AG09319 (cell line): Measurements from ENCODE around the gene EHF.

Source experiments
- DNase-seq: peaks from one replicate; pipeline ENCODE4 v3.0.0-alpha.2; 2010; ENCODE audit warnings: low read depth; ENCODE audit errors: extremely low read depth
- CTCF ChIP-seq: IDR thresholded peaks from 2 replicates; pipeline ENCODE4 v1.5.1; 2011; ENCODE audit warnings: low read depth, mild to moderate bottlenecking, inconsistent platforms, low read length, moderate library complexity

Gene EHF

DNA sequence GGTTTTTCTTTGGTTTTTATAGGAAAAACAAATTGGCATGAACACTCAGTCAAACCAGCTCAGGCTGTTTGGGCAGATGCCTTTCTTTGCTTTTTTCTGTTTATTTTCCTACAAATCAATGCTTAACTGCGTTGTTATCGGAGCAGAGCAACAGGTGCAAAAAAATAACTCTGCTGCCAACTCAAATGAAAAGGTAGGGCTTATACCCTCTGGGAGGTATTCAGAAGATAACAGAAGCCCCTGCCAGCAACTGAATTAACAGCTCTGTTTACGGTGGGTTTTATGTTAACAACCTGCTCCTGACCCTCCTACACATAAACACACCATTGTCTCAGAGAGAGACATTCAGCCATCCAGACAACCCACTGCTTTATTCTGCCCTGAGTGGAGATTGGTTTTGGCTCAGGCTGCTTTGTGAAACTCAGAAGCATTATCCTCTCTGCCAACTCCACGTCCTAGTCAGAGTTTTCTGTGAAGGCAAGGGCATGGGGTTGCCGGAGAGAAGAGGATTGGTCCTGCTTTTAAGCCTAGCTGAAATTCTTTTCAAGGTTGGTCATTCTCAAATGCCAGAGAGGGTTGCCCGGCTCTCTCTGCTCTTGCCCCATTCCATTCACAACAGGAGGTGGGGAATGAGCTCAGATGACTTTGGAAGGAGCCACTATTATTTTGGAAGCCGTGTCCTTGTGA is 11.4 kb downstream of the EHF start:
- no peak for DNase-seq
- TF ChIP-seq CTCF = no peak

GRCh38 chr11:34633640-34633989 is 12.7 kb downstream of the EHF start:
- no peak for DNase-seq
- TF ChIP-seq CTCF = no peak

- TF ChIP-seq CTCF = no peak
- DNase-seq = no peak
Measured at GRCh38 chr11:34633990-34634693, 13.2 kb downstream of the EHF start.

DNA sequence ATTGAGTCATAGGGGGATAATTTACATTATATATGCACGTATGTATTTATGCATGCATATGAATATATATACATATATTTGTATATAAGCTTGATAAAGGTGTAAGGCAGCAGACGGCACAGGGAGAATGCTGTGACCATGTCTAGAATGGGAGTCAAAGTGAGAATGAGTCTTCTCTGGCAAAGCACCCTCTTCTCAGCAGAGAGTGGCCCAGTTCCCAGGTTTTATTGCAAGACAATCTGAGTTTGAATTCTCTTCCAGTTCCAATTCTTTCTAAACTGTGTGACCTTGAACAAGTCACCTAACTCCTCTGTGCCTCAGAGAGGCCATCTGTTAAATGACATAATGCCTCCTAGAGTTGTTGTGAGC is 13.8 kb downstream of the EHF start:
- no peak for TF ChIP-seq CTCF
- no peak for DNase-seq

DNA sequence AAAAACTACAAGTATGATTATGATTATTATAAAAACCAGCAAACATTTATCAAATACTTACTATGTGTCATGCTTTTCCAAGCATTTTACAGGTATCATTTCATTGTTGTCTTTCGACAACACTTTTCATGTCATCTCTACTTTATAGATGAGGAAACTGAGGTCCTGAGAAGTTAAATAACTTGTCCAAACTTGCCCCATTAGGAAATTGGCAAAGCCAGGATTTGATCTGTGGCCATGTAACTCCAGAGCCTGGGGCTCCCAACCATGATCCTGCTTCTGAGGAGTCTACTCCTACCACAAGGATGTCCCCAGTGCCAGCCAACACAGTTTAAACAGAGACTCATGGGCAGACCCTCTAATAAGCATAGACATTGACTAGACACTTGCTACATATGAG is 15.2 kb downstream of the EHF start:
- no peak for TF ChIP-seq CTCF
- DNase-seq = no peak

- TF ChIP-seq CTCF = no peak
- no peak for DNase-seq
Measured at GRCh38 chr11:34637303-34637702, 16.4 kb downstream of the EHF start.

DNA sequence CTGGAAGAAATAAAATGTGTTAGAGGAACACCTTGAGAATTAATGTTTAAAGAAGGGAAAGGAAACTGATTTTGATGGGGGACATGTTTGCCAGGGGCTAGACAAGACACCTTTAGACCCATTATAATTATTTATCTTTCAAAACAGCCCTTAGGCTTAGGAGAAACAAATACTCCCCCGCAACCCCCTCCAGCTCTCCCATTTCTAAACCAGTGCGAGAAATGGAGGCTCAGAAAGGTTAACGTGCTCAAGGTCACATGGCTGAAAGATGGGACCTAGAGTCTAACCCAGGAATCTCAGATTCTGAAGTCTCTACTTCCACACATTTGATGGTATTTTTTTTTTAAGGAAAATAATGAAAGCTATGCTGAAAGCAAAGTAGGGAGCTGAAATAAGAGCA is 18.0 kb downstream of the EHF start:
- no peak for DNase-seq
- no peak for TF ChIP-seq CTCF
